Measurements from ENCODE around the gene LRRD1.

Gene LRRD1

GRCh38 chr7:92141161-92141560, 37.8 kb downstream of the LRRD1 start:
- no peak for DNase-seq (ENCODE audit: low spot score)
- POLR2A ChIA-PET (ENCODE audit: low non-redundant PET): no interaction called here
- H3K27ac ChIP-seq: no peak overlapping the region
- CTCF ChIA-PET: interaction anchor here (0.6 kb wide), 1 partner anchor 307 kb away, joined by 3 read pairs; no protein-coding TSS in a partner anchor
- no peak for TF ChIP-seq CTCF (conservative IDR thresholded peaks at IDR 0.05; ENCODE audit: low read depth)

DNA sequence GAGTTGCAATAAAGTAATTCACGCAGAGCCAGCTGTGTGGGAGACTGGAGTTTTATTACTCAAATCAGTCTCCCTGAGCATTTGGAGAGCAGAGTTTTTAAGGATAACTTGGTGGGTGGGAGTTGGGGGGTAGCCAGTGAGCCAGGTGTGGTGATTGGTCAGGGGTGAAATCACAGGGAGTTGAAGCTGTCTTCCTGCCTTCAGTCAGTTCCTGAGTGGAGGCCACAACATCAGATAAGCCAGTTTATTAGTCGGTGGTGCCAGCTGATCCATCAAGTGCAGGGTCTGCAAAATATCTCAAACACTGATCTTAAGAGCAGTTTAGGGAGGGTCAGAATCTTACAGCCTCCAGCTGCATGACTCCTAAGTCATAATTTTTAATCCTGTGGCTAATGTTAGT, 41.4 kb downstream of the LRRD1 start:
- ChIA-PET CTCF (no interaction called here), POLR2A (ENCODE audit: low non-redundant PET) (no interaction called here)
- no peak for TF ChIP-seq CTCF (conservative IDR thresholded peaks at IDR 0.05; ENCODE audit: low read depth)
- H3K27ac ChIP-seq: no peak overlapping the region
- DNase-seq (ENCODE audit: low spot score): no peak

DNA sequence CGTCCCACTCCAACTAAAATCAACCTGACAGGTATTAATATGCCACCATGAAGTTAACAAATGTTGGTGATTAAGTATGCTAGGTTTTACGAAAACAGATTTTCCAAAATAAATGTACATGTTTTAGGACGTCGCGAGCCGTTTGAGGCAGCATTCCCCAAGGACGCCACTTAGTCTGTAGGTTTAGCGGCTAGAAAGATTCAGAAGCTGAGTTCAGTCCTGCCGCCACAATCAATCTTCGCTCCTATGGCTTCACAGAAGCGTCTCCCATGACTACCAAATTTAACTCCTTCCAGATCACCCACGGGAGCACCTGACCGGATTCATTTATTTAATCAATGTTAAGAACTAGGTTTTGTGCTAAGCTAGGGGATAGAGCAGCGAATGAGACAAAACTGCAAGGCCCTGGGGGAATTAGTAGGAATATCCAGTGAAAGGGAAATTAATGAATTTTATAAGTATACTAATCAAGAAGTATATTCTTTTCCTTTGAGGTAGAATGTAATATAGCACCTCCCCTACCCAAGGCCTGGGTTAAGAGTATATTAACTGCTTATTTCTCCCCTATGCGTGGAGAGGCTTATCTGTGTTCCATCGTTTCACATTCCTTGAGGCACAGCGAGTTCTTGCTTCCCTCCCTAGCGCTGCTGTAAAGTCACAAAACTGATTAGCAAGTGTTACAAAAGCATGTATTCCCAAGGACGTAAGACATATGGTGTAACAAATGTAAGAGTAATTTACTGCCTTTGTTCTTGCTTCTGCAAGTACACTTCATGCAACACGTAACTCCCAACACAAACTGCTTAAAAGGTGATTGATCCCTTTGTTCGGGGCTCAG, 43.7 kb downstream of the LRRD1 start:
- POLR2A ChIA-PET (ENCODE audit: low non-redundant PET): interaction anchor here (1.4 kb wide), 1 partner anchor 393 kb away, joined by 5 read pairs; the partner anchor contains the start of genes PEX1 and RBM48
- no peak for TF ChIP-seq CTCF (conservative IDR thresholded peaks at IDR 0.05; ENCODE audit: low read depth)
- DNase-seq (ENCODE audit: low spot score): peak; percentile 11
- H3K27ac ChIP-seq: peak overlapping the region; percentile 95
- CTCF ChIA-PET: interaction anchor here (1.3 kb wide), 1 partner anchor 326 kb away, joined by 6 read pairs; no protein-coding TSS in a partner anchor

GRCh38 chr7:92134271-92135051, 44.5 kb downstream of the LRRD1 start, which contains the start of gene CYP51A1:
CYP51A1 (minus strand) TSS chr7:92134477; CDS start chr7:92134364, 113 bp downstream.
- peak within 1 kb of the TSS; percentile 95 for H3K27ac ChIP-seq
- no peak for TF ChIP-seq CTCF (conservative IDR thresholded peaks at IDR 0.05; ENCODE audit: low read depth)
- DNase-seq (ENCODE audit: low spot score): peak; percentile 89
- CTCF ChIA-PET: interaction anchor here (0.6 to 1.4 kb wide), 4 partner anchors 10 to 327 kb away, joined by 3 to 6 read pairs (median 4); no protein-coding TSS in a partner anchor
- POLR2A ChIA-PET (ENCODE audit: low non-redundant PET): interaction anchor here (0.7 to 1.4 kb wide), 2 partner anchors 111 to 394 kb away, joined by 3 to 5 read pairs; partner anchors contain the start of genes ANKIB1, KRIT1, PEX1 and RBM48

DNA sequence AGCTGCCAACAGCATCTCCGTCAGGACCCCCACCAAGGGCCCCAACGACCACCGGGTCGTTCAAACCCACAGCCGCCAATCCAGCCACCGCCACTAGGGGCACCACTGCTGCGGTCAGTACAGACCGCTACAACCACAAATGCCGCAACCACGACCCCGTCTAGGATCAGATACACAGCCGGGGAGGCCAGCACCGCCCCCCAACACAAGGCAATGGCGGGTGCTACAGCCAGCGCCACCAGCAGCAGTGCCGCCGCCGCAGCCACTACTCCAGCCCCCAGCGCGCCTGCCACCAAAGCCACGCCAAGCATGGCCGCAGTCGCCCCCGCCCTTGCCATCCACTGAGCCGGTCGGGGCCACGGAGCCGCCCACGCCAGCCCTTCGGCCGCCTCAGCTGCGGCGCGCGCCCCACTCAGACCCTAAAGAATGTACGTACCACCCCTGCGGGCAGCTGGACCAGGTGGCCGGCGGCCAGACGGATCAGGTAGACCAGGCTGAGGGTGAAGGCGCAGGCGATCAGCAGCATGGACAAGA, 45.1 kb downstream of the LRRD1 start:
- peak; percentile 96 for TF ChIP-seq CTCF (conservative IDR thresholded peaks at IDR 0.05; ENCODE audit: low read depth)
- peak overlapping the region; percentile 95 for H3K27ac ChIP-seq
- ChIA-PET CTCF (interaction anchor here (0.5 to 1.4 kb wide), 5 partner anchors 10 to 158 kb away, joined by 3 to 4 read pairs (median 4); no protein-coding TSS in a partner anchor), POLR2A (ENCODE audit: low non-redundant PET) (no interaction called here)
- peak; percentile 48 for DNase-seq (ENCODE audit: low spot score)

Data from RWPE1 (cell line).